ENCODE data around the gene TTLL4.

DNA sequence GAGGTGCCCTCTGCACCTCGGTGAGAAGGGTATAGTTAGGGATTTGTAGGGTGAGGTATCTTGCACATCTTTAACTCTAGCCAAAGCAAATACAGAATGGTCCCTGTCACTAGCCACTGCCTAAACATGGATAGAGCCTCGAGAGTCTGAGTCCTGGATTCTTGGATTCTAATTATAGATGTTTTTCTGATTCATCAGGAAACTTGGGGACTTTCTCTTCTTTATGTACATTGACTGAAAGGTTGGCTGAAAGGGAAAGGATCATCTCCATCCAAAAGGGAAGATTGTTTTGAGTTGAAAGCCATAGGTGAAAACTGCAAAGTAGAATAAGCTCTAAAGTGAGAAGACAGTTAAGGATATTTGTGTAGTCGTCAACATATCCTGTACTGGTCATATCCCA is 30.6 kb upstream of the TTLL4 start:
- no peak for TF ChIP-seq YY1 (IDR thresholded peaks at IDR 0.05; ENCODE audit: low read depth)
- no peak for TF ChIP-seq REST (IDR thresholded peaks at IDR 0.05; ENCODE audit: low read depth)
- TF ChIP-seq FOXM1 (IDR thresholded peaks at IDR 0.05; ENCODE audit: borderline replicate concordance, low read depth), result no peak
- TF ChIP-seq EP300 (IDR thresholded peaks at IDR 0.05; ENCODE audit: borderline replicate concordance), result no peak
- no peak for TF ChIP-seq USF1 (IDR thresholded peaks at IDR 0.05)
- TF ChIP-seq EGR1 (IDR thresholded peaks at IDR 0.05), result no peak
- TF ChIP-seq CEBPB (IDR thresholded peaks at IDR 0.05), result no peak
- TF ChIP-seq TAF1 (IDR thresholded peaks at IDR 0.05; ENCODE audit: low read depth), result no peak
